HG02798 (cell line): ENCODE measurements around the gene CEP290.

Source experiments
- ATAC-seq: cut with Tn5 transposase; IDR thresholded peaks from one replicate; pipeline ENCODE4 v1.9.1; 2021; ENCODE audit warnings: mild to moderate bottlenecking; ENCODE audit not compliant: unreplicated experiment, poor library complexity

Gene CEP290, protein sequence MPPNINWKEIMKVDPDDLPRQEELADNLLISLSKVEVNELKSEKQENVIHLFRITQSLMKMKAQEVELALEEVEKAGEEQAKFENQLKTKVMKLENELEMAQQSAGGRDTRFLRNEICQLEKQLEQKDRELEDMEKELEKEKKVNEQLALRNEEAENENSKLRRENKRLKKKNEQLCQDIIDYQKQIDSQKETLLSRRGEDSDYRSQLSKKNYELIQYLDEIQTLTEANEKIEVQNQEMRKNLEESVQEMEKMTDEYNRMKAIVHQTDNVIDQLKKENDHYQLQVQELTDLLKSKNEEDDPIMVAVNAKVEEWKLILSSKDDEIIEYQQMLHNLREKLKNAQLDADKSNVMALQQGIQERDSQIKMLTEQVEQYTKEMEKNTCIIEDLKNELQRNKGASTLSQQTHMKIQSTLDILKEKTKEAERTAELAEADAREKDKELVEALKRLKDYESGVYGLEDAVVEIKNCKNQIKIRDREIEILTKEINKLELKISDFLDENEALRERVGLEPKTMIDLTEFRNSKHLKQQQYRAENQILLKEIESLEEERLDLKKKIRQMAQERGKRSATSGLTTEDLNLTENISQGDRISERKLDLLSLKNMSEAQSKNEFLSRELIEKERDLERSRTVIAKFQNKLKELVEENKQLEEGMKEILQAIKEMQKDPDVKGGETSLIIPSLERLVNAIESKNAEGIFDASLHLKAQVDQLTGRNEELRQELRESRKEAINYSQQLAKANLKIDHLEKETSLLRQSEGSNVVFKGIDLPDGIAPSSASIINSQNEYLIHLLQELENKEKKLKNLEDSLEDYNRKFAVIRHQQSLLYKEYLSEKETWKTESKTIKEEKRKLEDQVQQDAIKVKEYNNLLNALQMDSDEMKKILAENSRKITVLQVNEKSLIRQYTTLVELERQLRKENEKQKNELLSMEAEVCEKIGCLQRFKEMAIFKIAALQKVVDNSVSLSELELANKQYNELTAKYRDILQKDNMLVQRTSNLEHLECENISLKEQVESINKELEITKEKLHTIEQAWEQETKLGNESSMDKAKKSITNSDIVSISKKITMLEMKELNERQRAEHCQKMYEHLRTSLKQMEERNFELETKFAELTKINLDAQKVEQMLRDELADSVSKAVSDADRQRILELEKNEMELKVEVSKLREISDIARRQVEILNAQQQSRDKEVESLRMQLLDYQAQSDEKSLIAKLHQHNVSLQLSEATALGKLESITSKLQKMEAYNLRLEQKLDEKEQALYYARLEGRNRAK (N-terminal part only)

DNA sequence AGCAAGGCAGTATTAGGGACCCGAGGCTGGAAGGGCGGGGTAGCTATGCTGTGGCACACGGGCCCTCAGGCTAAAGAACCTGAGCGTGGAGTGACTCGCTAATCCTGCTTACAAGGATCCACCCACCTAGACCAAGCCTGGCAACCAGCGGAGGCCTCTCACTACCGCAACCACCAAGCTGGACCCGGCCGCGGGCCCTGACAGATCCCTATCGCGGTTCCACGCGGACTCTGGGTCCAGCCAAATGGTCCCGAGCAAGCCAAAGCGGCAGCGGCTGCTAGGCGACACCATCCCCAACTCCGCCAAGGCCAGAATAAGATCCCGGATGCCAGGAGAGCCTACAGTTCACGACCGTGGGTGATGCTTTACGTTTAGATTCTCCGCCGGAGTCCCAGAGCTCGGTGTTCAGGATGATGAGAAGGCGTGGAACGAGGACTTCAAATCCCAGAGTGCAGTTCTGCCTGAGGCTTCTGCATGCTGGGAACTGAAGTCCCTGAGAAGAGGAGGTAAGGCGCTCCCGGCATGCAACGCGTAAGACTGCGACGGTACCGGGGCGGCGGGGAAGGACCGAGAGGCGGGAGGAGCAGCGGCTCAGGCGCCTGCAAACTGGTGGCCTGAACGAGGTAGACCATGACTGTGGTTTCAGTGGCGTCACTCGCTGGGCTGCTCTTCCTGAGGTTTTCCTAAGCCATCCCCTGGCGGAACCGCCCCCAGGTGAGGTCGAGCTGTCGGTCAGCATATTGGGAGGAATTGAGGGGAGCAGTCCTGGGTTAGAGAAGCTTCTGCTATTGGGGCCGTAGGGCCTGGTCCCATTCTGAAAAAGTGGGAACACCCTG lies at the start of gene CEP290, which contains the start of gene TMTC3:
Gene CEP290, minus strand, starts transcription at position 315 of the 836 bp plus-strand sequence. CDS start 781 bp downstream, outside the sequence.
Gene TMTC3, plus strand, starts transcription at position 534 of the 836 bp plus-strand sequence. CDS start 6,009 bp downstream, outside the sequence.
- ATAC-seq: peak; percentile 97

DNA sequence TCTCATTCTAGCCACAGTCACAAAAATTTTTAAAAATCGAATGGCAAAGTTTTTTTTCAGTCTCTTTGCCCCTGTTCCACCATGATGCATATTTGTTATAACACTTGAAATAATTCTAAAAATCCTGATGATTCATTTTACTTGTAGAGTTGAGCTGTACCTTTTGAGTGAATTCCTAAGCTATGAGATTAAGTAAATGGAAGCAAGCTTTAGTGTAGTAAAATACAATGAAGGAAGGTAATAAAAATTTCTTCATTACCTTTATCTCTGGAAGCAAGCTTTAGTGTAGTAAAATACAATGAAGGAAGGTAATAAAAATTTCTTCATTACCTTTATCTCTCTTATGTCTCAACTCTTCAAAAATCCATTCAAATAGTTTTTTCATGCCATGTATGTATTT lies 46.3 kb upstream of the CEP290 start:
- no peak for ATAC-seq

DNA sequence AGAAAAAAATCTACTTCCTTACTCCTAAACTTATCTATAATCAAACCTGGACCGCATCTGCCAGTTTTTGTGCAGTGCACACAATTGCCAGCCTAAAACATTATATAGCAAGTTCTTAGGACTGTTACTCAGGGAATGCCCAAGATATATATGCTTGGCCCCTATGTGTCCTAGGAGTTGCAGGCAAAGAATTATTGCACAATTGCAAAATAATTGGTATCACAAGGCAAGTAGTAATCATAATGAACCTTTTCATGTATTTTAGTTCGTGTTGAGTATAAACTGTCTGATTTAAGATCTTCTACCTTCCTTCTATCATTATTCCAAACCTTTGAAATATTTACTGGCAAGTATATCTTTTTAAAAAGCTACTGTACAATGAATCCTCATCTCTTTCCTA lies 45.7 kb upstream of the CEP290 start:
- no peak for ATAC-seq

DNA sequence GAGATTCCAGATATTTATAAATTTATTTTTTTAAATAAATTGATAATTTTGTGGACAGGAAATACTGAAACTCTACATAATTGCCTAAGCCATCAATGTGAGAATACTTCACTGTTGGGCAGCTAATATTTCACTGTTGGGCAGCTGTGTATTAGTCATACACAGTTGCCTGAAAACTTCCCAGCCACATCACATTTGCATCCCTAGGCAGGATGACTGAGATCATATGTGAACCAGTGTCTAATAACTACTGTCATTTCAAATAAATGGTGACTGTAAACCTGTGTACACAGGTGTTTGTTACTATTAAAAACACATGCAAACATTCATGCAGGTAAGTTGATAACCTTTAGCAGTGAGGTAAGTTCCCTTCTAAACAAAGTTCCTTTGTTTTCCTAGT lies 44.1 kb upstream of the CEP290 start:
- peak; percentile 80 for ATAC-seq

DNA sequence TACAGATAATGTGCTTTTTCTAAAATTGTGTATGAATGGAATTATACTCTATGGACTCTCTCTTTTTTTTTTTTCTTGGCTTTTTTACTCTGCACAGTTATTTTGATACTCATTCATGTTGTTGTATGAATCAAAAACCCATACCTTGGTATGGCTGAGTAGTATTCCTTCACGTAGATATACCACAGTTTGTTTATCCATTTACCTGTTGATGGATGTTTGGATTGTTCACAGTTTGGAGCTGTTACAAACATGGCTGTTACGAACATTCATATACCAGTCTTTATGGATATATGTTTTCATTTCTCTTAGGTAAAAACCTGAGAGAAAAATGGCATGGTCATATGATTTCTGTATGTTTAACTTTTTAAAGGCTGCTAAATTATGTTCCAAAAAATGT lies 43.4 kb upstream of the CEP290 start:
- no peak for ATAC-seq

DNA sequence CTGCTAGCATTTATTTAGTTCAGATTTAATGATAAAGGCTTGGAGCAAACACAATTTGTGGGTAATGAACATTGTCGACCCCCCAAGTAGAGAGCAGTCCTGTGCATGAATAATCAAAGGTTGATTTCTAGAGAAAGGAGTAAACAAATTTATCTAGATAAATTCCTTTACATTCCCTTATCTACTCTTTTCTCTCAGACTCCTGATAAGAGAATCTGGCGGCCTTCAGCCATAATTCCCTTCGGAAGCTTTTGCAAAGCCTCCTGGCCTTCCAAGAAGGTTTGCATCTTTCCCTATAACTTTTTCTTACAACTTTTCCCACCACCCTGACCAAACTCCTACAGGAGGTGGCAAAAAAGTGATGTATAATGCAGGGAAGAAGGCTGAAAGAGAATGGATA lies 42.3 kb upstream of the CEP290 start:
- no peak for ATAC-seq

DNA sequence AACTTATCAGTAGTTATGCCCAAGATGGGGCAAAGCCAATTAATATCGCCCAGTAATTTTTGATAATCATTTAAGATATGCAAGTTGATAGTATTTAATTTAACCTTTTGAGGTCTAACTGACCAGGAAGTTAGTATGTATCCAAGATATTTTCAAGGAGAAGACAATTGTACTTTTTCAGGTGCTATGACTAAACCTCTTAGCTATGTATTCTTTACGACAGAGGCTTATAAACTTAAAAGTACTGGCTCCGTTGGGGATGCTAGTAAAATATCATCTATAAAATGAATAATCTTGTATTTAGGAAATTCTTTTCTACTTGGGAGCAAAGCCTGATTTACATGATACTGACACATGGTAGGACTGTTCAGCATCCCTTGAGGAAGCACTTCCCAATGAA lies 40.5 kb upstream of the CEP290 start:
- ATAC-seq: no peak

DNA sequence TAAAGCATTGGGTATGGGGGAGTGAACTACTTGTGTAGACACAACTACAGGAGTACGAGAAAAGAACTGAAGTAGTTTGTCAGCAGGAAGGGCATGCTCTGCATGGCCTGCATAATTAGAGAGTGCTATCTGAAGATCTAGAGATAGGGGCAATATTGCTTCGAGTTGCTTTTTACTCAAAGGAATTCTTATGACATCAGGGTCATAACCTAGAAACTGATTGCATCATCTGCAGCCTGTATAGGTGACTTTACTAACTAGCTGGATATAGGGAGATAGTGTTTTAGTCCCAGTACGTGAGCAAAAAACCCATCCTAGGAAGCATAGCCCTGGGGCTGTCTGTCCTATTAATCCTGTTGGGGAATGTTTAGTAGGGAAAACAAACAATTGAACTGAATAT lies 40.0 kb upstream of the CEP290 start:
- ATAC-seq: no peak

DNA sequence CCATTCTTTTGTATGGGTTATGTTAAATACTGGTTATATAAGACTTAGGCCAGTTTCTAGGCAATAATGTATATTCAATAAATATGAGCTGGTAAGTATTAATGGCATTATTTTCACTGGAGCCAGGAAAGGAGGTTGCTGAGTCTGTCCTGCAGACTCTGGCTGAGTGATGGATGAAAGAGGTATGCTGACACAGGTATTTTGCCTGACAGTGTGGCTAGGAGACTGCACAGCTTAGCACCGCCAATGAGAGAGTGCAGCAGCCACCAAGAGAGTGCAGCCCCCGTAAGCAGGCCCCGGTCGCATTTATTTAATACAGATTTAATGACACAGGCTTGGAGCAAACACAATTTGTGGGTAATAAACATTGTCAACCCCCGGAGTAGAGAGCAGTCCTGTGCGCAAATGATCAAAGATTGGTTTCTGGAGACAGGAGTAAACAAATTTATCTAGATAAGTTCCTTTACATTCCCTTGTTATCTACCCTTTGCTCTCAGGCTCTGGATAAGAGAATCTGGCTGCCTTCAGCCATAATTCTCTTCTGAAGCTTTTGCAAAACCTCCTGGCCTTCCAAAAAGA lies 37.6 kb upstream of the CEP290 start:
- ATAC-seq: no peak

DNA sequence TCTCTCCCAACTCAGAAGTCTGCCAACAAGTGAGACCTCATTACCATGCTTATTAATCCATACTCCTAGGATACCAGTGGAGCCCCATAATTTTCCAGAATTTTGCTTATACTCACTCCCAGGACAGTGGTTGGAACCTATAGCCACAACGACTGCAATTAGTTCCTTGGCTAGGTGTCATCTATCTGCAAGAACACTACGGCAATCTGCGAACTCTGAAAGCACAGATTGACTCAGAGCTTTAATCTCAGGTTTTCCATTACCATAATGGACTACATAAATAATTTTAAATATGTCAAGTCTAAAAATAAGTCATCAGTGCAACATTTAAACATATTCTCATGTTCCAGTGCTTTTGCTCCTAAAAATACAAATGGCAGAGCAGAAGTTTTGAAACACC lies 33.7 kb upstream of the CEP290 start:
- no peak for ATAC-seq

DNA sequence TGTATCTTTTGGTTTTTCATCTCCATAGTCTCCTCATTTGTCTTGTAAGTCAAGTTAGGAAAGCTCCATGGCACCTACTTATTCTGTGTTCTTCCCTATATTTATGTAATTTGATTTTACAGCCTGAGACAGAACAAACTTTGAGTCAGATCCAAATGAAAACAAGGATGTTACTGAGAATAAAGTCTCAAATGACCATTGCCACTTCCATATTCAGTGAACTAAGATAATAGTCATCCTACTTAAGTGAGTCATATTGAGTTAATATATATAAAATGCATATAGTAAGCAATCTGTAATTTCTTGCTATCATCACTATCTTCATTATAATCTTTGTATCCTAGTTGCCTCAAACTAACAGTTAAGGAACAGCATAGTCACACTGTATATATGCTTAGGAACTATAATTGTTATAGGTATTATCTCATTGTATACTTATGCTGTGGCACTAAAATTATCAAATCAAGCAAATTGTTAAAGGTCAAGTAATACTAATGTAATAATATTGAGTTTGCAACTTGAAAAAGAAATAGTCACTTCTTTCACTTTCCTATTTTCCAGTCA lies 31.0 kb upstream of the CEP290 start:
- no peak for ATAC-seq

DNA sequence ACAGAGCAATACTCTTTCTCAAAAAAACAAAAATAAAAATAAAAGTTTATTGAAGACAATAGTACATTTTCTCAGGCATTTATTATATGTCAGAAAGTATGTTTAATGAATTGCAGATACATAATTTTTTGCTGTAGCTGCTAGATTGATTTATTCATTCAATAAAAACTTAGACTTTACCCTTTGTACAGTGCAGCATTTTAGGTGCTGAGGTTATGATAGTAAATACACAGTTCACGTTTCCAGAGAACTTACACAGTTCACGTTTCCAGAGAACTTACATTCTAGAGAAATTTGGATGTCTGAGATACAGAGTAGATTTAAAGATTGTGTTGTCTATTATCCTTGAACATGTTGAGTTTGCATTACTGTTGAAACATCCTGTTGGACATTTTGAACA lies 25.5 kb upstream of the CEP290 start:
- no peak for ATAC-seq

DNA sequence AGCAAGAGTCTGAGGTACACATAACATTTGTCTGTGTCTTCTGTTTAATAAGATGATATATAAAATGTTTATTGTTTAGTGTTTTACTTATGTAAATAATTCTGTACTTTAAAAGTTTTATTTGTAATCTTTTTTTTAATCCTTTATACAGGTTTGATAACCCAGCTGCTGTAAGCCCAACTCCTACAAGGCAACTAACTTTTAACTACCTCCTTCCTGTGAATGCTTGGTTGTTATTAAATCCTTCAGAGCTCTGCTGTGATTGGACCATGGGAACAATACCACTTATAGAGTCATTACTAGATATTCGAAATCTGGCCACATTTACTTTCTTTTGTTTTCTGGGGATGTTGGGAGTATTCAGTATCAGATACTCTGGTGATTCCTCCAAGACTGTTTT lies 24.3 kb upstream of the CEP290 start:
- no peak for ATAC-seq

DNA sequence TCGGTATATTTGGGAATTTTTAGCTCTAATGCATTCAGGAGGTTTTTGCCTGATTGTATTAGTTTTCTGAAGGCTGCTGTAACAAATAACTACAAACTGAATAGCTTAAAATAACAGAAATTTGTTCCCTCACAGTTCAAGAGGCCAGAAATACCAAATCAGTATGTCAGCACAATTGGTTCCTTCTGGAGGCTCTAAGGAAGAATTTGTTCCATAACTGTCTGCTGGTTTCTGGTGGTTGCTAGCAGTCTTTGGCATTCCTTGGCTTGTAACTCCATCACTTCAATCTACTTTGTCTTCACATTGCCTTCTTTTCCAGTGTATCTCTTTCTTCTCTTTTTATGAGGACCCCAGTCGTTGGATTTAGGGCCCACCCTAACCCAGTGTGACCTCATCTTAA lies 21.5 kb upstream of the CEP290 start:
- ATAC-seq: no peak

DNA sequence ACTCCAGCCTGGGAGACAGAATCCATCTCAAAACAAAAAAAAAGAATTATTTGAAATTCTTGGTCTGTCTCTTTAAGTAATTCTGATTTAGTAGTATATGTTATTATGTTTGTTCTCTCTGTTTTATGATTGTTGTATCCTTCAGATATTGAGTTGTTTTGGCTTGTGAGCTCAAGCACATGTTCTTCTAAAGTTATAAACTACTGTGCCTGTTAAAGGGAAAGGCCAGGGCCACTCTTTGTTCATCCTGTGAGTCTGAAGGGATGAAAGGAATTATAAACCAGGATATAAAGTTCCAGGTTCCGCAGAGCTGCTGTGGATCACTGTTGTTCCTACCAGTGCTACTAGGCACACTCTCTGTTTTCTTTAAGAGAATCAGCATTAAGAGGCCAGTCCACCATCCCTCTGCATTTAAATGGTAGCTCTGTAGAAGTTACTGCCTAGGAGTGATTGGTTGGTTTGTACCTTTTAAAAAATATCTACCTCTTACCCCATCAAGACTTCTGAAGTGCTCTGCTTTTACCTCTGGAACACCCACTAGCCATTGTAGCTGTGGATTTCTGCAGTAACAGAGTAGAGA lies 14.3 kb upstream of the CEP290 start:
- no peak for ATAC-seq

DNA sequence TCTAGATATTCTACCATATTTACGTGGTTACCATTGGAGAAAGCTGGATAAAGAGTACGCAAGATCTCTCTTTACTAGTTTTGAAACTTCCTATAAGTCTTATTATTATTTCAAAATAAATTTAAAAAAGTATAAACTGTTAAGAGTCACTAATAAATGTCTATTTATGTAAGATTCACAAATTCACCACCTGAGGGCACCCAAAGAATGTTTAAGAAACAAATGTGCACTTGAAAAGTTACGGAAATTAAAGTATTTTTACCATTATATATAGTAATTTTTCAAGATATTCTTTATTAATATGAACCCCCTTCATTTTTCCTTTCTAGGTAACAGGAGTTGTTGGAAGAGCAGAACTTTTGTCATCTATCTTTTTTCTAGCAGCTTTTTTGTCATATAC lies 12.1 kb upstream of the CEP290 start:
- ATAC-seq: no peak

DNA sequence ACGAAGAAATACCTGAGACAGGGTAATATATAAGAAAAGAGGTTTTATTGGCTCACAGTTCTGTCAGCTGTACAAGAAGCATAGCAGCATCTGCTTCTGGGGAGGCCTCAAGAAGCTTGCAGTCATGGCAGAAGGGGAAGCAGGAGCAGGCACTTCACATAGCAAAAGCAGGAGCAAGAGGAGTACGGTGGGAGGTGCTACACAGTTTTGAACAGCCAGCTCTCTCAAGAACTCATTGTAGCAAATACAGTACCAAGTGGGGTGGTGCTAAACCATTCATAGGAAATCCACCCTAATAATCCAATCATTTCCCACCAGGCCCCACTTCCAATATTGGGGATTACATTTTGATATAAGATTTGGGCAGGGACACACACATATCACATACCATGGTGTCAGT lies 8.2 kb upstream of the CEP290 start:
- no peak for ATAC-seq

DNA sequence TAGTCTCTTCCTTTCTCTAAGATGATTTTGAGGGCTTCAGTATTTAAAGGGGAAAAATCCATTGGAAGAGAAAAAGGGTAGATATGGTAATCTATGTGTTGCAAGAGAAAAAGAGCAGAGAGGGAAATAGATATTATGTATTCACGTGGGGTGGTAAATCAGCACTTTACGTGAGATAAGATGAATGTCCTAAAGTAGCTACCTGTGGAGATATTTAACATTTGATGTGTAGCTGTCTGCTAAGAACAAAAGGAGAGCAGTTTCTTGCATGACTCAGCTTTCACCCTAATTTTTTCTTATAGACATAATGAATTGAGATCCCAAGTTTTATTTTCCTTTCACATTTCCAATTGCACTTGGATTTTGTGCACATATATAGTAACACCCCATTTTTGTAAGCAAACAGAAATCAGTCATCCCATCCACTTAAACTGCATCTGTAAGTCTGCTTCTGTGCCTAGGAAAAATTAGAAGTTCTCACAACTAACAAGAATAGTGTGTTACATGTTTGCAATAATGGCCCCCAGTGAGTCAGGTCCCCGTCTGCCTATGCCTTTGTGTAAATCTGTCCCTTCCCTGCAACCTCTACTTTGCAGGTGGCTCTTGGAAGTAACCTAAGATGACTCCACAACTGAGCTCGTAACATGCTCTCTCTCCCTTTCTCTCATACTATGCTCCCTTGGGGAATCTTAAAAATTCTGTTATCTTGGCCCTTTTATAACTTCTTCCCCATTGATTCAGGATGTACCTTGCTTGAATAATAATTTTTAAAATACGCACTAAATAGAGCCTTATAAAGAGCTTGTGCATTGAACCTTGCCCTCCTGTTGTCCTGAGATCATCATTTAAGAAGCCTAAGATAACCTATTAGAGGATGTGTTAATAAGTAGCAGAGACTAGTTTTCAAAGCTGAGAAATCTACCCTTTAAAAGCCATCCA lies 3.9 kb upstream of the CEP290 start:
- ATAC-seq: no peak
